ENCODE data around the gene CENPM.

CENPM gene

DNA sequence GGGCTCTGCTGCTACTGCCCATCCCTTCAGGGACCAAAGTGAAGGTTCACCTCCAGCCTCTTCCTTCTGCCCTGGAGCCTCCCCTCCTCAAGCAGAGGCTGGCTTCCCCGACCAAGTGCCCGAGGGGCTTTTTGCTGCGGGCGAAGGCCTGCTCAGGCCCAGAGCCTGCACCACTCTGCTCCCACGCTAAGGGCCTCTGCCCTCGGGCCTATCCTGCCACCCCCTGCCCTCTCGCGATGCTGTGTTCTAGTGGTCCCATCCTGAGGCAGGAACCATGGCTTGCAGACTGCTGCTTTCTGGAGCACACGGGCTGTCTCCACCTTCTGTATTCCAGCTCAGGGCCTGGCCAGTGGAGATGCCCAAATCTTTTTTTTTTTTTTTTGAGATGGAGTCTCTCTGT is 11.4 kb downstream of the CENPM start:
- peaks cover 44% of the 10 kb centered on the region for H3K36me3 ChIP-seq (ENCODE audit: insufficient read depth, insufficient read length, low read length)
- no peak for DNase-seq (ENCODE audit: low read depth, low spot score)
- H3K4me1 ChIP-seq (ENCODE audit: insufficient read depth, insufficient read length) = peaks cover 12% of the 10 kb centered on the region
- no peaks in the 10 kb centered on the region for H3K27me3 ChIP-seq (ENCODE audit: insufficient read depth, insufficient read length)
- H3K9me3 ChIP-seq (ENCODE audit: insufficient read depth, low read length) = no peaks in the 10 kb centered on the region
- TF ChIP-seq SUZ12 (IDR thresholded peaks at IDR 0.05; ENCODE audit: extremely low read depth, insufficient read depth, insufficient read length) (no peak), ZNF274 (IDR thresholded peaks at IDR 0.05; ENCODE audit: low read depth, low read length) (no peak), YY1 (IDR thresholded peaks at IDR 0.05; ENCODE audit: insufficient read depth, insufficient read length) (no peak)
- no peak overlapping the region for H3K9ac ChIP-seq (ENCODE audit: insufficient read length, low read depth)
- H3K4me3 ChIP-seq (ENCODE audit: insufficient read length, low read depth) = no peak overlapping the region

DNA sequence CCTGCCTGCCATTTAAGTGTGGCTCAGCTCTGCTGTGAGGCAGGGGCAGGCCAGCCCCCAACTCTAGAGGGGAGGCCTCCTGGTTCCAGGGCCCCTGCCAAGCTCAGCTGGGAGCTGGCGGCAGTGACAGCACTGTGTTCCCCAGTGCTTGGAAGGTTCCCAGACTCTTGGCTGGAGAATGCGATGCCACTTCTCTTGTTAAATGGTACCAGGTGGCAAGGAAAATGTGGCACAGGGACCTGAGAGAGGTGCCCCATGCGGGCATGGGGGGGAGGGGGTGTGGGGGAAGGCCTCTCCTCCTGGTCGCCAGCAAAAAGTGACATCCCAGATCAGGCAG is 12.0 kb downstream of the CENPM start:
- Histone ChIP-seq H3K4me1 (ENCODE audit: insufficient read depth, insufficient read length) (peaks cover 12% of the 10 kb centered on the region), H3K36me3 (ENCODE audit: insufficient read depth, insufficient read length, low read length) (peaks cover 43% of the 10 kb centered on the region), H3K9ac (ENCODE audit: insufficient read length, low read depth) (no peak overlapping the region), H3K4me3 (ENCODE audit: insufficient read length, low read depth) (no peak overlapping the region), H3K27me3 (ENCODE audit: insufficient read depth, insufficient read length) (no peaks in the 10 kb centered on the region), H3K9me3 (ENCODE audit: insufficient read depth, low read length) (no peaks in the 10 kb centered on the region)
- DNase-seq (ENCODE audit: low read depth, low spot score) = no peak
- TF ChIP-seq SUZ12 (IDR thresholded peaks at IDR 0.05; ENCODE audit: extremely low read depth, insufficient read depth, insufficient read length) (no peak), YY1 (IDR thresholded peaks at IDR 0.05; ENCODE audit: insufficient read depth, insufficient read length) (no peak), ZNF274 (IDR thresholded peaks at IDR 0.05; ENCODE audit: low read depth, low read length) (no peak)

DNA sequence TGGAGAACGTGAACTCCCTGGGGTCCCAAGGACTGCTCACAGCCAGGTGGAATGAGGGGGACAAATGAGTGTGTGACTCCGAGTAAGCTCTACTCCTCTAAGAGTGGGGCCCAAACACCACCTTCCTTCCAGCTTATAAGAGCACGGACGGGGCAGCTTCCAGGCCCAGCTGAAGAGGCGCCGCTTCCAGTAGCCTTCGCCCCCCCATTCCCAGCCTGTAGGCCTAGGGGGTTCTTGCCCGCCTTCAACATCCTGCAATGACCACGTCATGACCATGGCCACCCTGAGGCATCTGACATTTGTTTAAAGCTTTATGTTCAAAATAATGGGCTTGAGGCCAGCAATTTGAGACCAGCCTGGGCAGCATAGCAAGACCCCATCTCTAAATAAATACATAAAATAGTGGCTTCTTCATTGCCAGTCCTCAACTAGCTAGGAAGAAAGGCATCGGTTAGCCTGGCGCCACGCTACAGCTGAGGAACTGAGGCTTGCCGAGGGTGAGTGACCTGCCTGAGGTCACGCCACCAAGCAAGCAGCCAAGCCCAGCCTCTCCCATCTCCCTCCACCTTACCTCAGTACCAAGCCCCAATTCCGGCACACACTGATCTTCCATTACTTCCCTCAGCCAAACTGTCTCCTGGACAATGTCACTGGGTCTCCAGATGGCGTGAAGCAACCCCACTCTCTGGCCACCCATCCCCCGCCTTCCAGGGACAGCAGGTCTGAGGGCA is 12.5 kb downstream of the CENPM start:
- no peak for DNase-seq (ENCODE audit: low read depth, low spot score)
- Histone ChIP-seq H3K4me3 (ENCODE audit: insufficient read length, low read depth) (no peak overlapping the region), H3K27me3 (ENCODE audit: insufficient read depth, insufficient read length) (no peaks in the 10 kb centered on the region), H3K36me3 (ENCODE audit: insufficient read depth, insufficient read length, low read length) (peaks cover 42% of the 10 kb centered on the region), H3K9ac (ENCODE audit: insufficient read length, low read depth) (no peak overlapping the region), H3K9me3 (ENCODE audit: insufficient read depth, low read length) (no peaks in the 10 kb centered on the region), H3K4me1 (ENCODE audit: insufficient read depth, insufficient read length) (peaks cover 12% of the 10 kb centered on the region)
- TF ChIP-seq SUZ12 (IDR thresholded peaks at IDR 0.05; ENCODE audit: extremely low read depth, insufficient read depth, insufficient read length) = no peak
- TF ChIP-seq ZNF274 (IDR thresholded peaks at IDR 0.05; ENCODE audit: low read depth, low read length) = no peak
- no peak for TF ChIP-seq YY1 (IDR thresholded peaks at IDR 0.05; ENCODE audit: insufficient read depth, insufficient read length)

DNA sequence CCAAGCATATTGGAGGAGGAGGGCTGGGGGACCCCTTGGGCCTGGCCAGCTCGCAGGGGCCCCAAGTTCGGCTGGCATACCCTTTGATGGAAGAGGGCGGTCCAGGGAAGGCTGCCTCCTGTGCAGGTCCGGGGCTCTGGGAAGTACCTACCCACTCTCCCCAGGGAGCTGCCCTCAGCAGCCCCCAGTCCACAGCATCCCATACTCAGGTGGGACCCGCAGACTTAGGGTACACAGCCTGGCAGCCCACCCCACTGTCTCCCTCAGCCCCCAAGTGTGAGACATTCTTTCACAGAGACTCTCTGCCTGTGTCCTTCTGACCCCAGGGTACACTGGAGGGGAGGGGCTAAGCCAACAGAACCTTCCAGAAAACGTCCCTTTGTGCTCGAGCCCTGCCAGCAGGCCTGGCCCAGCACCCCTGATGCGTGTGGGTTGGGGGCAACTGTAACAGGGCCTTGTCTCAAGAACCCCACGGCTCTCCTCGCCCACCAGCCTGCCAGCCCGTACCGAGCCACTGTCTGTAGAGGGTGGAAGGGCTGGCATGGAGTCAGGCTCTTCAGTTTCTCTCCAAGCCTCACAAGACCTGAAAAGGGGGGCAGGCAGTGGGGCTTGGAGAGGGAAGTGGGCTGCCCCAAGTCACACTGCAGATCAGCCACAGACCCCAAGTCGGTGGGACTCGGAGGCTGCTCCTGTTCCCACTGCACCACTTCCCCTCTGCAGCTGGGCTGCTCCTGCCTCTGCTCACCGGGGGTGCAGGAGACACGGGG is 13.4 kb downstream of the CENPM start:
- Histone ChIP-seq H3K4me3 (ENCODE audit: insufficient read length, low read depth) (no peak overlapping the region), H3K36me3 (ENCODE audit: insufficient read depth, insufficient read length, low read length) (peaks cover 33% of the 10 kb centered on the region), H3K9me3 (ENCODE audit: insufficient read depth, low read length) (no peaks in the 10 kb centered on the region), H3K27me3 (ENCODE audit: insufficient read depth, insufficient read length) (no peaks in the 10 kb centered on the region), H3K9ac (ENCODE audit: insufficient read length, low read depth) (no peak overlapping the region), H3K4me1 (ENCODE audit: insufficient read depth, insufficient read length) (peaks cover 19% of the 10 kb centered on the region)
- TF ChIP-seq ZNF274 (IDR thresholded peaks at IDR 0.05; ENCODE audit: low read depth, low read length) (no peak), SUZ12 (IDR thresholded peaks at IDR 0.05; ENCODE audit: extremely low read depth, insufficient read depth, insufficient read length) (no peak), YY1 (IDR thresholded peaks at IDR 0.05; ENCODE audit: insufficient read depth, insufficient read length) (no peak)
- DNase-seq (ENCODE audit: low read depth, low spot score) = no peak

DNA sequence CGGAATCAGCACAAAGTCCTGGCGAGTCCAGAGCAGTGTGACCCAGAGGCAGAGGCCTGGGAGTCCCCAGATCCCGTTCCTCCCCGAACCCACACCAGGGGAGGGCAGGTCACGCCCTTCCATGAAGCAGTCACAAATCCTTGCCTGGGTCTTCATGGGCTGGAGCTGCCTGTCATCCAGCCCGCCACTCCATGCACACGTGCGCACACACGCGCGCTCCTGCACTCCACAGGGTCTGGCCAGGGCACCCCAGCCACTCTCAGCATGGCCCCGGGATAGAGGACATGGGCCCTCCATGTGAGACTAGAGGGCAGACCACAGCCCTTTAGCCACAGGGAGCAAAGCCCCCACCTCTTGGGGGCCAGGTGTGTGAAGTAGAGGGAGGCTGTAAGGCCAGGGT is 14.6 kb downstream of the CENPM start:
- H3K4me3 ChIP-seq (ENCODE audit: insufficient read length, low read depth) = no peak overlapping the region
- no peak overlapping the region for H3K9ac ChIP-seq (ENCODE audit: insufficient read length, low read depth)
- peaks cover 25% of the 10 kb centered on the region for H3K36me3 ChIP-seq (ENCODE audit: insufficient read depth, insufficient read length, low read length)
- no peaks in the 10 kb centered on the region for H3K9me3 ChIP-seq (ENCODE audit: insufficient read depth, low read length)
- DNase-seq (ENCODE audit: low read depth, low spot score) = no peak
- H3K27me3 ChIP-seq (ENCODE audit: insufficient read depth, insufficient read length) = no peaks in the 10 kb centered on the region
- TF ChIP-seq YY1 (IDR thresholded peaks at IDR 0.05; ENCODE audit: insufficient read depth, insufficient read length) (no peak), SUZ12 (IDR thresholded peaks at IDR 0.05; ENCODE audit: extremely low read depth, insufficient read depth, insufficient read length) (no peak), ZNF274 (IDR thresholded peaks at IDR 0.05; ENCODE audit: low read depth, low read length) (no peak)
- peaks cover 24% of the 10 kb centered on the region for H3K4me1 ChIP-seq (ENCODE audit: insufficient read depth, insufficient read length)

DNA sequence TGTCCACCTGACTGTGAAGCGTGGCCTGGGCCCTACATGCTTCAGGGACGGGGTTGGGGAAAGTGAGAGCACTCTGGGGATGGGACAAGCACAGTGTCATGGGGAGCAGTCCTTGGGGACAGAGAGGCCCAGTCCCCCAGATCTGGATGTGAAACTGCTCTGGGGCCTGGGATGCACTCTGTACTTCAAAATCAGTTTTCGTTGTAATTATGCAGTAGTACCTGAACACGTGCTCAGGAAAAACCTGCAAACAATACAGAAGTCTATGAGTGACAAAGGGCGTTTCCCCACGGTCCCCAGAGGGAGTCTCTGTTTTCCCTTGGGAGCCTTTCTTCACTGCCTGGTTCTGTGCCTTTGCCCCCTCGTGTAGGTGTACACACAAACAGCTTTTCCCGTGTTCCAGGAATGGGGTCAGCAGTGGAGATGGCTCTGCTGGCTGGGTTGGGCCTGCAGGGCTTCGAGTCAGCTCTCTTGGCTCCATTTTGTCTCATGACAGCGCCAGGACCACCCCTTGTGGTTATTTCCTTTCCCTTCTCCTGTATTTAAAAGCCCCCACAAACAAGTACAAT is 15.2 kb downstream of the CENPM start:
- H3K4me1 ChIP-seq (ENCODE audit: insufficient read depth, insufficient read length) = peaks cover 27% of the 10 kb centered on the region
- H3K36me3 ChIP-seq (ENCODE audit: insufficient read depth, insufficient read length, low read length) = peaks cover 20% of the 10 kb centered on the region
- no peak for DNase-seq (ENCODE audit: low read depth, low spot score)
- TF ChIP-seq ZNF274 (IDR thresholded peaks at IDR 0.05; ENCODE audit: low read depth, low read length) (no peak), YY1 (IDR thresholded peaks at IDR 0.05; ENCODE audit: insufficient read depth, insufficient read length) (no peak), SUZ12 (IDR thresholded peaks at IDR 0.05; ENCODE audit: extremely low read depth, insufficient read depth, insufficient read length) (no peak)
- no peak overlapping the region for H3K4me3 ChIP-seq (ENCODE audit: insufficient read length, low read depth)
- no peaks in the 10 kb centered on the region for H3K9me3 ChIP-seq (ENCODE audit: insufficient read depth, low read length)
- H3K9ac ChIP-seq (ENCODE audit: insufficient read length, low read depth) = no peak overlapping the region
- H3K27me3 ChIP-seq (ENCODE audit: insufficient read depth, insufficient read length) = no peaks in the 10 kb centered on the region

DNA sequence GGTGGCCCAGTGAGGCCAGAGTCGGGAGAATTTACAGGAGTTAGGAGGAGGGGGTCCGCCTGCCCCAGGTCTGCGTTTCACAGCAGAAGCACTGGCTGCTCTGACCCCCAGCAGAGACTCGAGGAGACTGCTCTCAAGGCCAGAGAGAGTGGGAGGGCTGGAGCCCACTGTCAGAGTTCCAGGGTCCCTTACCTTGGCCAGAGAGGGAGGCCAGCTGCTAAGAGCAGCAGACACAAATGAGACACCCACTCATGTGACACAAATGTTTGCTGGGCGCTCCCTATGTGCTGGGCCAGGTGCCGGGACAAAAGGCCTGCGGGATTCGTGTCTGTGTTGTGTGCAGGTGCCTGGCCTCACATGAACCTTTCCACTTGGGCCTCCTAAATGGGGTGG is 17.5 kb downstream of the CENPM start:
- Histone ChIP-seq H3K9me3 (ENCODE audit: insufficient read depth, low read length) (no peaks in the 10 kb centered on the region), H3K4me3 (ENCODE audit: insufficient read length, low read depth) (no peak overlapping the region), H3K36me3 (ENCODE audit: insufficient read depth, insufficient read length, low read length) (peaks cover 9% of the 10 kb centered on the region), H3K27me3 (ENCODE audit: insufficient read depth, insufficient read length) (peaks cover 10% of the 10 kb centered on the region), H3K9ac (ENCODE audit: insufficient read length, low read depth) (no peak overlapping the region), H3K4me1 (ENCODE audit: insufficient read depth, insufficient read length) (peaks cover 27% of the 10 kb centered on the region)
- DNase-seq (ENCODE audit: low read depth, low spot score) = no peak
- TF ChIP-seq YY1 (IDR thresholded peaks at IDR 0.05; ENCODE audit: insufficient read depth, insufficient read length) = no peak
